Upper lobe of right lung (tissue), 1 donor: ENCODE measurements around the gene CBY3. TPM values are rescaled to one million over a fixed set of nuclear protein-coding genes. Genes with fewer than 3 reads are reported as not detected.
"Not testable (repeated sequence)": the region's sequence is repeated elsewhere in the genome, so short reads cannot be mapped to it uniquely, and the experiment has no call there.

ENCODE experiments used
- ATAC-seq: fragments of 200-7000 bp; cut with Tn5 transposase; one replicate; pipeline ENCODE4 v1.9.1; 2020; ENCODE audit warnings: mild to moderate bottlenecking, moderate library complexity
- DNase-seq: peaks from one replicate; pipeline ENCODE4 v3.0.0-alpha.2; 2020
- H3K27ac ChIP-seq: fragments of 200-600 bp; one replicate; pipeline ENCODE4 v1.8.0; 2022
- H3K27me3 ChIP-seq: fragments of 200-600 bp; one replicate; pipeline ENCODE4 v1.8.0; 2022; ENCODE audit warnings: mild to moderate bottlenecking
- H3K36me3 ChIP-seq: fragments of 200-600 bp; one replicate; pipeline ENCODE4 v1.8.0; 2022
- H3K4me1 ChIP-seq: fragments of 200-600 bp; one replicate; pipeline ENCODE4 v1.8.0; 2022
- H3K4me3 ChIP-seq: fragments of 200-600 bp; one replicate; pipeline ENCODE4 v1.8.0; 2022; ENCODE audit warnings: mild to moderate bottlenecking
- H3K9me3 ChIP-seq: fragments of 200-600 bp; one replicate; pipeline ENCODE4 v1.8.0; 2022
- CTCF ChIP-seq: fragments of 200-600 bp; IDR thresholded peaks from one replicate; pipeline ENCODE4 v1.8.0; 2022; ENCODE audit warnings: antibody characterized with exemption
- intact Hi-C: fragments of 100-400 bp; cut with DNase I; formaldehyde crosslinking; loops from one replicate; pipeline ENCODE4 v1.11.0; 2022
- total RNA-seq: library from RNA; stranded (reverse); fragmentation: NEBNext Ultra II Directional; extraction: Animal tissue kit (Norgen Biotek cat#: 25700); gene quantifications from one replicate; pipeline ENCODE4 v1.2.1, GENCODE V29; 2021
- donor health status: DM: no; HTN: yes; CAD: no; lungs with severe emphysema.

Gene CBY3
- total RNA-seq, 1 donor from 2014 or later: not detected

- ATAC-seq, DNase-seq, H3K27me3 ChIP-seq, H3K4me3 ChIP-seq, H3K36me3 ChIP-seq, H3K9me3 ChIP-seq, intact Hi-C loops, H3K27ac ChIP-seq, H3K4me1 ChIP-seq: not testable (repeated sequence)
These were observed 30.6 kb downstream of the CBY3 start for GRCh38 chr5:179650245-179650644.

- DNase-seq, H3K4me1 ChIP-seq, intact Hi-C loops, H3K9me3 ChIP-seq, H3K27ac ChIP-seq, H3K27me3 ChIP-seq, H3K36me3 ChIP-seq, ATAC-seq, H3K4me3 ChIP-seq: not testable (repeated sequence)
These were observed 31.6 kb downstream of the CBY3 start for GRCh38 chr5:179649166-179649703.

GRCh38 chr5:179648410-179648809 is 32.4 kb downstream of the CBY3 start:
- Histone ChIP-seq H3K4me1 (no peaks in the 10 kb centered on the region), H3K27ac (no peak overlapping the region), H3K4me3 (no peak overlapping the region), H3K27me3 (no peaks in the 10 kb centered on the region), H3K36me3 (no peaks in the 10 kb centered on the region), H3K9me3 (no peaks in the 10 kb centered on the region)
- TF ChIP-seq CTCF: no peak
- intact Hi-C loops: no loop called here
- DNase-seq (no peak), ATAC-seq (no peak)

GRCh38 chr5:179644766-179645165 is 36.1 kb downstream of the CBY3 start:
- H3K27me3 ChIP-seq, H3K4me3 ChIP-seq, H3K36me3 ChIP-seq, H3K9me3 ChIP-seq, H3K27ac ChIP-seq, H3K4me1 ChIP-seq, intact Hi-C loops, DNase-seq: not testable (repeated sequence)
- ATAC-seq: peak; percentile 10

GRCh38 chr5:179643141-179643920 is 37.5 kb downstream of the CBY3 start:
- intact Hi-C loops: not testable (repeated sequence)

GRCh38 chr5:179642626-179643025 is 38.2 kb downstream of the CBY3 start:
- H3K27ac ChIP-seq, H3K36me3 ChIP-seq, intact Hi-C loops, H3K27me3 ChIP-seq, H3K9me3 ChIP-seq, H3K4me1 ChIP-seq, DNase-seq, H3K4me3 ChIP-seq: not testable (repeated sequence)
- peak; percentile 20 for ATAC-seq

More at GRCh38 chr5:179643141-179643920, 37.5 kb downstream of the CBY3 start:
- H3K27me3 ChIP-seq, H3K4me1 ChIP-seq, H3K36me3 ChIP-seq, H3K4me3 ChIP-seq, ATAC-seq, H3K27ac ChIP-seq, H3K9me3 ChIP-seq: not testable (repeated sequence)
- peak; percentile 46 for DNase-seq

GRCh38 chr5:179641745-179642144 is 39.1 kb downstream of the CBY3 start:
- H3K9me3 ChIP-seq, H3K27me3 ChIP-seq, intact Hi-C loops, H3K27ac ChIP-seq, H3K4me1 ChIP-seq, DNase-seq, H3K36me3 ChIP-seq, ATAC-seq, H3K4me3 ChIP-seq: not testable (repeated sequence)

- H3K4me1 ChIP-seq, intact Hi-C loops, H3K27me3 ChIP-seq, H3K4me3 ChIP-seq, H3K9me3 ChIP-seq, ATAC-seq, DNase-seq, H3K27ac ChIP-seq, H3K36me3 ChIP-seq: not testable (repeated sequence)
These were observed 41.5 kb downstream of the CBY3 start for GRCh38 chr5:179639296-179639695.

- intact Hi-C loops, H3K4me1 ChIP-seq, DNase-seq, H3K36me3 ChIP-seq, H3K9me3 ChIP-seq, H3K27ac ChIP-seq, H3K27me3 ChIP-seq, H3K4me3 ChIP-seq: not testable (repeated sequence)
- peak; percentile 99 for ATAC-seq
These were observed 46.3 kb downstream of the CBY3 start for GRCh38 chr5:179634370-179635172.

GRCh38 chr5:179633501-179634369 is 47.1 kb downstream of the CBY3 start:
- peak overlapping the region; percentile 42 for H3K4me3 ChIP-seq
- DNase-seq, H3K4me1 ChIP-seq, H3K9me3 ChIP-seq, H3K27me3 ChIP-seq, H3K36me3 ChIP-seq, intact Hi-C loops: not testable (repeated sequence)
- H3K27ac ChIP-seq: peak overlapping the region; percentile 36
- ATAC-seq: peak; percentile 60
